Left lung (tissue), 10 donors: Measurements from ENCODE around the gene RNU7-1. TPM values are rescaled to one million over a fixed set of nuclear protein-coding genes. Genes with fewer than 3 reads are reported as not detected.

ENCODE experiments used
- ATAC-seq: fragments of 200-7000 bp; cut with Tn5 transposase; one replicate; pipeline ENCODE4 v1.9.1; 2020; ENCODE audit warnings: moderate library complexity
- DNase-seq, 4 donors: peaks; one replicate each; pipeline ENCODE4 v3.0.0-alpha.2; 2013 to 2020
- H3K27ac ChIP-seq, 2 donors: fragments of 200-600 bp; sonication (generic) in 1 of 2; one replicate each; pipeline versions ENCODE4 v1.5.0 to v1.8.0; 2020 to 2021
- H3K27me3 ChIP-seq, 2 donors: fragments of 200-600 bp; sonication (generic) in 1 of 2; one replicate each; pipeline versions ENCODE4 v1.5.0 to v1.8.0; 2020 to 2021
- H3K36me3 ChIP-seq, 2 donors: fragments of 200-600 bp; sonication (generic) in 1 of 2; one replicate each; pipeline versions ENCODE4 v1.5.0 to v1.8.0; 2020 to 2021
- H3K4me1 ChIP-seq, 2 donors: fragments of 200-600 bp; one replicate each; pipeline ENCODE4 v1.8.0; 2021
- H3K4me3 ChIP-seq, 2 donors: fragments of 200-600 bp; sonication (generic) in 1 of 2; one replicate each; pipeline versions ENCODE4 v1.5.0 to v1.8.0; 2020 to 2021; ENCODE audit warnings: mild to moderate bottlenecking in 1 of 2
- H3K9me3 ChIP-seq, 2 donors: fragments of 200-600 bp; sonication (generic) in 1 of 2; one replicate each; pipeline versions ENCODE4 v1.5.0 to v1.8.0; 2020 to 2021
- CTCF ChIP-seq, 2 donors: fragments of 200-600 bp; sonication (generic) in 1 of 2; IDR thresholded peaks; one replicate each; pipeline versions ENCODE4 v1.5.0 to v1.8.0; 2021; ENCODE audit warnings: antibody characterized with exemption in 2 of 2
- intact Hi-C, 2 donors: fragments of 100-400 bp; cut with DNase I; formaldehyde crosslinking; loops; one replicate each; pipeline versions ENCODE4 v1.11.2 to v1.14.2; 2022
- polyA plus RNA-seq, 6 donors: library from polyadenylated mRNA; unstranded; fragments of 120-200 nt; gene quantifications; one replicate each; pipeline ENCODE4 v1.2.1, GENCODE V29; 2013; ENCODE audit not compliant: insufficient read length in 6 of 6
- total RNA-seq, 2 donors: library from RNA; stranded (reverse); fragmentation: NEBNext Ultra II Directional; extraction: Animal tissue kit (Norgen Biotek cat#: 25700); gene quantifications; one replicate each; pipeline ENCODE4 v1.2.1, GENCODE V29; 2021
- donor health status: DM: no; HTN: yes; CAD: no.
- donor health status: DM: no; HTN: no; CAD: no.

RNU7-1 gene
- total and polyA plus RNA-seq, 8 donors, result 7.9 to 9.7 TPM; not detected in 6

- Histone ChIP-seq H3K9me3 (no peaks in the 10 kb centered on the region), H3K27ac (peak overlapping the region; percentile 93 to 94), H3K4me1 (peaks cover 15 to 62% of the 10 kb centered on the region in 2 donors), H3K4me3 (peak overlapping the region; percentile 56 to 63), H3K27me3 (no peaks in the 10 kb centered on the region), H3K36me3 (peaks cover 0 to 68% of the 10 kb centered on the region in 2 donors)
- peak; percentile 92 to 97 for TF ChIP-seq CTCF (IDR thresholded peaks at IDR 0.05)
- peak; percentile 91 for ATAC-seq
- intact Hi-C loops, result no loop called here
- DNase-seq, result peak; percentile 91 to 99 (median 96)
These were observed 5.9 kb upstream of the RNU7-1 start for GRCh38 chr12:6937481-6938352.

DNA sequence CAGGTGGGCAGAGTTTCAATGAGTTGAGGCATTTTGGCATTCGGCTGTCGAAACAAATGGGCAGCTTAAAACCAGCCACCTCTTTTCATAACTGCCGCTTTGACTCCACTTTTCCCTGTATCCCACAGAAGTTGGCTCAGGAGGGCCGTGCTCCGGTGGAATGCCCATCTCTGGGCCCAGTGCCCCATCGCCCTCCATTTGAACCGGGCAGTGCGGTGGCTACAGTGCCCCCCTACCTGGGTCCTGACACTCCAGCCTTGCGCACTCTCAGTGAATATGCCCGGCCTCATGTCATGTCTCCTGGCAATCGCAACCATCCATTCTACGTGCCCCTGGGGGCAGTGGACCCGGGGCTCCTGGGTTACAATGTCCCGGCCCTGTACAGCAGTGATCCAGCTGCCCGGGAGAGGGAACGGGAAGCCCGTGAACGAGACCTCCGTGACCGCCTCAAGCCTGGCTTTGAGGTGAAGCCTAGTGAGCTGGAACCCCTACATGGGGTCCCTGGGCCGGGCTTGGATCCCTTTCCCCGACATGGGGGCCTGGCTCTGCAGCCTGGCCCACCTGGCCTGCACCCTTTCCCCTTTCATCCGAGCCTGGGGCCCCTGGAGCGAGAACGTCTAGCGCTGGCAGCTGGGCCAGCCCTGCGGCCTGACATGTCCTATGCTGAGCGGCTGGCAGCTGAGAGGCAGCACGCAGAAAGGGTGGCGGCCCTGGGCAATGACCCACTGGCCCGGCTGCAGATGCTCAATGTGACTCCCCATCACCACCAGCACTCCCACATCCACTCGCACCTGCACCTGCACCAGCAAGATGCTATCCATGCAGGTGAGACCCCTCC is 5.0 kb upstream of the RNU7-1 start:
- DNase-seq, result peak in 2 of 4 donors; percentile 37 to 76
- no peaks in the 10 kb centered on the region for H3K27me3 ChIP-seq
- no peaks in the 10 kb centered on the region for H3K9me3 ChIP-seq
- peaks cover 0 to 68% of the 10 kb centered on the region in 2 donors for H3K36me3 ChIP-seq
- H3K27ac ChIP-seq, result peak overlapping the region; percentile 93 to 94
- H3K4me3 ChIP-seq, result peak overlapping the region; percentile 56 to 63
- intact Hi-C loops, result no loop called here
- H3K4me1 ChIP-seq, result peaks cover 13 to 63% of the 10 kb centered on the region in 2 donors
- TF ChIP-seq CTCF (IDR thresholded peaks at IDR 0.05), result peak in 1 of 2 donors; percentile 31
- ATAC-seq, result no peak

- H3K36me3 ChIP-seq, result peaks cover 0 to 62% of the 10 kb centered on the region in 2 donors
- H3K27ac ChIP-seq, result peak overlapping the region in 1 of 2 donors; percentile 94
- ATAC-seq (no peak), DNase-seq (no peak)
- intact Hi-C loops, result no loop called here
- H3K27me3 ChIP-seq, result no peaks in the 10 kb centered on the region
- H3K4me1 ChIP-seq, result peaks cover 13 to 63% of the 10 kb centered on the region in 2 donors
- no peaks in the 10 kb centered on the region for H3K9me3 ChIP-seq
- no peak overlapping the region for H3K4me3 ChIP-seq
- TF ChIP-seq CTCF (IDR thresholded peaks at IDR 0.05), result no peak
These were observed 4.5 kb upstream of the RNU7-1 start for GRCh38 chr12:6939191-6939540.

- DNase-seq, result peak in 1 of 4 donors; percentile 34
- no peak overlapping the region for H3K27ac ChIP-seq
- peaks cover 0 to 46% of the 10 kb centered on the region in 2 donors for H3K36me3 ChIP-seq
These were observed 2.3 kb upstream of the RNU7-1 start for GRCh38 chr12:6941267-6941666.

More at GRCh38 chr12:6941267-6941666, 2.3 kb upstream of the RNU7-1 start:
- H3K4me1 ChIP-seq, result peaks cover 25 to 63% of the 10 kb centered on the region in 2 donors
- TF ChIP-seq CTCF (IDR thresholded peaks at IDR 0.05), result no peak
- H3K9me3 ChIP-seq, result no peaks in the 10 kb centered on the region
- no peak for ATAC-seq
- H3K4me3 ChIP-seq, result no peak overlapping the region
- intact Hi-C loops, result no loop called here
- H3K27me3 ChIP-seq, result no peaks in the 10 kb centered on the region
